Mammary epithelial cell (primary cell): Measurements from ENCODE around the gene SPATA31C1.

ENCODE experiments used
- EZH2 ChIP-seq: IDR thresholded peaks from 2 replicates; pipeline ENCODE4 v1.6.1; 2012; ENCODE audit warnings: low read length, inconsistent platforms, borderline replicate concordance
- TF ChIP-seq, protein P1 (sequence below), 2 donors: IDR thresholded peaks in 1 of 2; conservative IDR thresholded peaks in 1 of 2; 2 replicates each; pipeline ENCODE4 v1.5.1; 2011 to 2012; ENCODE audit warnings: inconsistent platforms in 2 of 2, low read length in 2 of 2, mild to moderate bottlenecking in 2 of 2, control low read depth in 1 of 2, low read depth in 1 of 2; ENCODE audit not compliant: insufficient read depth in 1 of 2; ENCODE audit errors: extremely low read depth in 1 of 2

DNA sequence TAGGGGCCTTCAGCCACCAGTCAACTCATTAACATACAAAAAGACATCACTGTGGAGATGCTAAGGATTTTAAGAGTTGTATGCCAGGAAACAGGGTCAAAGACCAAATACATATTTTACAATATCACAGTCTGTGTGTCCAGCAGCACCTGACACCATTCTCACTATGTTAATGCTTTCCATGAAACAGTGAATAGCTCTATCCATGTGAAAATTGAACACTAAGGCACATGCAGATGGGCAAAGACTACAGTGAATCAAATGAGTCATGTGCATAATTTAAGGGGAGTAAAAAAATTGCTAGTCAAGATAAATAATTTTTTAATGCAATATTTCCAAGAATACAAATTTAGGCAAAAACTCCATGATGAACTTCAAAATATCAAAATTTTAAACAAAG, 42.7 kb upstream of the SPATA31C1 start:
- TF ChIP-seq, protein P1, sequence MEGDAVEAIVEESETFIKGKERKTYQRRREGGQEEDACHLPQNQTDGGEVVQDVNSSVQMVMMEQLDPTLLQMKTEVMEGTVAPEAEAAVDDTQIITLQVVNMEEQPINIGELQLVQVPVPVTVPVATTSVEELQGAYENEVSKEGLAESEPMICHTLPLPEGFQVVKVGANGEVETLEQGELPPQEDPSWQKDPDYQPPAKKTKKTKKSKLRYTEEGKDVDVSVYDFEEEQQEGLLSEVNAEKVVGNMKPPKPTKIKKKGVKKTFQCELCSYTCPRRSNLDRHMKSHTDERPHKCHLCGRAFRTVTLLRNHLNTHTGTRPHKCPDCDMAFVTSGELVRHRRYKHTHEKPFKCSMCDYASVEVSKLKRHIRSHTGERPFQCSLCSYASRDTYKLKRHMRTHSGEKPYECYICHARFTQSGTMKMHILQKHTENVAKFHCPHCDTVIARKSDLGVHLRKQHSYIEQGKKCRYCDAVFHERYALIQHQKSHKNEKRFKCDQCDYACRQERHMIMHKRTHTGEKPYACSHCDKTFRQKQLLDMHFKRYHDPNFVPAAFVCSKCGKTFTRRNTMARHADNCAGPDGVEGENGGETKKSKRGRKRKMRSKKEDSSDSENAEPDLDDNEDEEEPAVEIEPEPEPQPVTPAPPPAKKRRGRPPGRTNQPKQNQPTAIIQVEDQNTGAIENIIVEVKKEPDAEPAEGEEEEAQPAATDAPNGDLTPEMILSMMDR (conservative IDR thresholded peaks at IDR 0.05 in 1 of 2, IDR thresholded peaks at IDR 0.05 in 1 of 2; ENCODE audit: extremely low read depth in 1 of 2, insufficient read depth in 1 of 2, low read depth in 1 of 2, low read length in 2 of 2): no peak
- no peak for TF ChIP-seq EZH2
